Measurements from ENCODE around the gene FECH.
"Not testable (repeated sequence)": the region's sequence is repeated elsewhere in the genome, so short reads cannot be mapped to it uniquely, and the experiment has no call there.

The FECH gene

DNA sequence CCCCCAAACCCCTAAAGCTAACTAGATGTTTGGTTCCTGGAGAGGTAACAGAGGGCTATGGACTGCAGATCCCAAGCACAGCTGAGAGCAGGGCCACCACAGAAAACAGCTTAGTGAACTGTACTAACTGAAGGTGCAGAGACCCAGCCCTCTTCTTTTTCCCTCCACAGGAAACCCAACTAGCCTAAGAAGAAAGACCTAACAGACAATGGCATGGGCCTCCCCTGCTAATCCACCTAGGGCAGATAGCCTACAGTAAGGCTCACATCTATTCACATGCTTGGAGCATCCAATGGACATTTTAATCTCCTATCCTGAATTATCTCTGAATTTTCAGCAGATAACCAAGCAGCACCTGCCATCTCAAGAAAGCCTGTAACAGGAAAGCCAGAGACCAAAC lies 8.8 kb upstream of the FECH start:
- TF ChIP-seq, protein P1, sequence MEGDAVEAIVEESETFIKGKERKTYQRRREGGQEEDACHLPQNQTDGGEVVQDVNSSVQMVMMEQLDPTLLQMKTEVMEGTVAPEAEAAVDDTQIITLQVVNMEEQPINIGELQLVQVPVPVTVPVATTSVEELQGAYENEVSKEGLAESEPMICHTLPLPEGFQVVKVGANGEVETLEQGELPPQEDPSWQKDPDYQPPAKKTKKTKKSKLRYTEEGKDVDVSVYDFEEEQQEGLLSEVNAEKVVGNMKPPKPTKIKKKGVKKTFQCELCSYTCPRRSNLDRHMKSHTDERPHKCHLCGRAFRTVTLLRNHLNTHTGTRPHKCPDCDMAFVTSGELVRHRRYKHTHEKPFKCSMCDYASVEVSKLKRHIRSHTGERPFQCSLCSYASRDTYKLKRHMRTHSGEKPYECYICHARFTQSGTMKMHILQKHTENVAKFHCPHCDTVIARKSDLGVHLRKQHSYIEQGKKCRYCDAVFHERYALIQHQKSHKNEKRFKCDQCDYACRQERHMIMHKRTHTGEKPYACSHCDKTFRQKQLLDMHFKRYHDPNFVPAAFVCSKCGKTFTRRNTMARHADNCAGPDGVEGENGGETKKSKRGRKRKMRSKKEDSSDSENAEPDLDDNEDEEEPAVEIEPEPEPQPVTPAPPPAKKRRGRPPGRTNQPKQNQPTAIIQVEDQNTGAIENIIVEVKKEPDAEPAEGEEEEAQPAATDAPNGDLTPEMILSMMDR (IDR thresholded peaks at IDR 0.05; ENCODE audit: low read depth, low read length): no peak
- TF ChIP-seq, protein P2, sequence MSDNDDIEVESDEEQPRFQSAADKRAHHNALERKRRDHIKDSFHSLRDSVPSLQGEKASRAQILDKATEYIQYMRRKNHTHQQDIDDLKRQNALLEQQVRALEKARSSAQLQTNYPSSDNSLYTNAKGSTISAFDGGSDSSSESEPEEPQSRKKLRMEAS (IDR thresholded peaks at IDR 0.05; ENCODE audit: low read depth, low read length): no peak
- TF ChIP-seq POLR2A (IDR thresholded peaks at IDR 0.05; ENCODE audit: extremely low read depth, insufficient read length) (no peak), MYC (IDR thresholded peaks at IDR 0.05; ENCODE audit: low read depth, low read length) (no peak)
- no peak overlapping the region for H3K4me3 ChIP-seq (ENCODE audit: low read depth, low read length)
- DNase-seq (ENCODE audit: low read depth): no peak

DNA sequence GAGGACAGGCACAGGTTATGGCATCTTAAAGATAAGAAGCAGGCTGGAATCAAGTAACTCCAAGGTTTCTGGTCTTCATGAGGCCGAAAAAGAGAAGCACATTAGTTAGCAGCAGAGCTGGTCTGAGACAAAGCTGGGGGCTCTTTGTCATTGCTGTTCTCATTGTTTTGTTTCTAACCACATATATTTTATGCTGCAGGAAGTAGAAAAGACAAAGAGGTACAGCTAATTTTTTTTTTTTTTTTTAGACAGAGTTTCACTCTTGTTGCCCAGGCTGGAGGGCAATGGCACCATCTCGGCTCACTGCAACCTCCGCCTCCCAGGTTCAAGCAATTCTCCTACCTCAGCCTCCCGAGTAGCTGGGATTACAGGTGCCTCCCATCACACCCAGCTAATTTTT lies 6.2 kb upstream of the FECH start:
- not testable (repeated sequence) for DNase-seq (ENCODE audit: low read depth); H3K4me3 ChIP-seq (ENCODE audit: low read depth, low read length)

DNA sequence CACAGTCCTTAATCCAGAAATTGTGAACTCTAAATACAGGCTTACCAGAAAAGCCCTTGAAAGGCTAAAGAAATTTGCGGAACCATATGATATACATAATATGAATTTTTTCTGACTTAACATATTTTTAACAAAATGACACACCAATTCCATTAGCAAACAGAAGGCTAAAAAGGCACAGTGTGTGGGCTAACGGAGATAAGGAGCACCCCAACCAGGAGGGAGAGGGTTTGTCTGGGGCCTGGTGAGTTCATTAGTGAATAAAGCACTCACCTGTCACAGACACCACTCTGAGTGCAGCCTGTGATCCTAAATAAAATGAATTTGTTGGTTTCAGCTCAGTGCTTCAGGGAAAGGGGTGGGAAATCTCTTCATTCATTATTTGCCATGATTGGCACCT lies 2.7 kb upstream of the FECH start:
- no peak for DNase-seq (ENCODE audit: low read depth)
- TF ChIP-seq, protein P1 (IDR thresholded peaks at IDR 0.05; ENCODE audit: low read depth, low read length): no peak
- TF ChIP-seq MYC (IDR thresholded peaks at IDR 0.05; ENCODE audit: low read depth, low read length) (no peak), POLR2A (IDR thresholded peaks at IDR 0.05; ENCODE audit: extremely low read depth, insufficient read length) (no peak)
- TF ChIP-seq, protein P2 (IDR thresholded peaks at IDR 0.05; ENCODE audit: low read depth, low read length): no peak
- H3K4me3 ChIP-seq (ENCODE audit: low read depth, low read length): no peak overlapping the region

DNA sequence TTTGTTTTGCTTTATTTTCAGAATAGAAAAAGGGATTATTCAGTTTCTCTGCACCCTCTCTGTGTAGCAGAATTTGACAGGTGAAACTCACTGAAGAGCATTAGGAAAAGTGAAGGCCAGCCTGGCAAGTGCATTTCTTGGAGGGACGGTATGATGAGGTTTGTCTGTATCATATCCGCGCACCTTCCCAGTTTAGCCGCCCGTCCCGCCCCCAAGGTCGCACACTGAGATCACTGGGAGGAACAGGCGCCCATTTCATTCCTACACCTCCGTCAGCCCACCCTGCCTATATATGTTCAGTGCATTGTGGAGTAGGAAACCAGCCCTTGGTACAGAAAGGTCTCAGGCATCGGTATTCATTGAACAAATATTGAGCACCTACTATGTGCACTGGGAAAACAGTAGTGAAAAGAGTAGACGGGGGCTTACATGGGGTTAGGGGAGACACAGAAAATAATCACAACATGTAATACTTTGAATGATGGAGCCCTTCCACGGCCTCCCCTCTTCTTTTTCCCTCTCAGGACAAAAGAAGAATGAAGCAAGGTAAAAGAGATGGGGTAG lies 678 bp upstream of the FECH start:
- peak overlapping the region; percentile 75 for H3K4me3 ChIP-seq (ENCODE audit: low read depth, low read length)
- no peak for DNase-seq (ENCODE audit: low read depth)
- TF ChIP-seq MYC (IDR thresholded peaks at IDR 0.05; ENCODE audit: low read depth, low read length) (no peak), POLR2A (IDR thresholded peaks at IDR 0.05; ENCODE audit: extremely low read depth, insufficient read length) (no peak)
- TF ChIP-seq, protein P2 (IDR thresholded peaks at IDR 0.05; ENCODE audit: low read depth, low read length): no peak
- TF ChIP-seq, protein P1 (IDR thresholded peaks at IDR 0.05; ENCODE audit: low read depth, low read length): no peak

DNA sequence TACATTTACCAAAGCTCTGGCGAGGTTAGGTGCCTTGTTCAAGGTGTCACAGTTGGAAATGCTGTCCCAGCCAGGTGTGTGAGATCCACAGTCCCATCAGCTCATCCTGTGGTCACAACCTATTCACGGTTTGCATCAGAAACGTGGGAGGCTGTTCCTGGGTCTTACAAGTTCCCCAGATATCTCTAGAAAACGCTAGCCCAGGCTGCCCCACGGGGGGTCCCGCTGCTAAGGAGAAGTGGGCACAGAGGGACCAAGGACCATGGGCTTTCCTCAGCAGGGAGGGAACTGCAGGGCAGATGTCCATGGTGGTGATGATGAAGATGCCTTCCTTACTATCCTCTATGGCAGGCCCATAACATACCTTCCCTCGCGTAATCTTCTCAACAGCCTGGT lies 649 bp downstream of the FECH start:
- peak overlapping the region; percentile 75 for H3K4me3 ChIP-seq (ENCODE audit: low read depth, low read length)
- peak; percentile 34 for DNase-seq (ENCODE audit: low read depth)
- TF ChIP-seq, protein P2 (IDR thresholded peaks at IDR 0.05; ENCODE audit: low read depth, low read length): no peak
- TF ChIP-seq MYC (IDR thresholded peaks at IDR 0.05; ENCODE audit: low read depth, low read length): no peak
- no peak for TF ChIP-seq POLR2A (IDR thresholded peaks at IDR 0.05; ENCODE audit: extremely low read depth, insufficient read length)
- TF ChIP-seq, protein P1 (IDR thresholded peaks at IDR 0.05; ENCODE audit: low read depth, low read length): no peak

DNA sequence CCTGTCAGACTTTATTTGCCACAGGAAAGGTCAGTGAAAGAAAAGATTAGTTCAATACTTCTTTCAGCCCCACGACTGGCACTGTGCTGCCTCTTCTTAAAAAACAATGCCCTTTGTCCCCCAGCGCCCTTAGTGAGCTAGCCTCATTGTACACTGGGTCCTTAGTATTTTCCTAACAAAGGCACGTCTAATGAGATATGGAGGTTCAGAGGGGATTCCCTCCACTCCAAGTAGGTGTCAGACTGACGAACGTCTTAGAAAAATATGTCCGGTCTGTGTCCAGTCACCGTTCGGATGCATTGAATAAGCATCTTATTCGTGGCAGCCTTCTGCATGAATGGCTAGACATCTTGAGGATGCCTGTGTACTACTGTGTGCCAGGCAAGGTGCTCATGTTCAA lies 1.1 kb downstream of the FECH start:
- peak overlapping the region; percentile 75 for H3K4me3 ChIP-seq (ENCODE audit: low read depth, low read length)
- TF ChIP-seq, protein P1 (IDR thresholded peaks at IDR 0.05; ENCODE audit: low read depth, low read length): no peak
- TF ChIP-seq MYC (IDR thresholded peaks at IDR 0.05; ENCODE audit: low read depth, low read length): no peak
- TF ChIP-seq POLR2A (IDR thresholded peaks at IDR 0.05; ENCODE audit: extremely low read depth, insufficient read length): no peak
- TF ChIP-seq, protein P2 (IDR thresholded peaks at IDR 0.05; ENCODE audit: low read depth, low read length): no peak
- no peak for DNase-seq (ENCODE audit: low read depth)
